Measurements from ENCODE around the gene DHX35. TPM values are rescaled to one million over a fixed set of nuclear protein-coding genes. Genes with fewer than 3 reads are reported as not detected.
"Not testable (repeated sequence)": the region's sequence is repeated elsewhere in the genome, so short reads cannot be mapped to it uniquely, and the experiment has no call there.

DHX35 gene
- total RNA-seq, 1 donor from 2014 or later: 6.2 TPM

DNA sequence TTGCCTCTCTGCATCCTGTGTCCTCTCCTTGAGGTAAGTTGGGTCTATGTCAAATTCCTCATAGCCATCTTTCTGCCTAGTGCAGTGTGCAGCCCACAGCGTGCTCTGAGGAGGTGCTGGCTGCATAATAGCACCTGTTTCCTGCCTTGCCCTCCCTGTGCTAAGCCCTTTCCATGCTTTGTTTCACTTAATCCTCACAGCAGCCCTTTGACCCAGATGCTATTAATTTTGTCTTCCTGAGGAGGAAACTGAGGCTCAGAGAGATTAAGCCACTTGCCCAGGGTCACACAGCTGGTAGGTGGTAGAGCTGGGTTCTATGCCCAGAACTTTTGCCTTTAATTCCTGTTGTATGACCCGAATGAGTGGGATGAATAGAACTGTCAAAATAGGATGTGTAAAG lies 22.5 kb upstream of the DHX35 start:
- ATAC-seq (no peak), DNase-seq (ENCODE audit: low spot score) (no peak)

DNA sequence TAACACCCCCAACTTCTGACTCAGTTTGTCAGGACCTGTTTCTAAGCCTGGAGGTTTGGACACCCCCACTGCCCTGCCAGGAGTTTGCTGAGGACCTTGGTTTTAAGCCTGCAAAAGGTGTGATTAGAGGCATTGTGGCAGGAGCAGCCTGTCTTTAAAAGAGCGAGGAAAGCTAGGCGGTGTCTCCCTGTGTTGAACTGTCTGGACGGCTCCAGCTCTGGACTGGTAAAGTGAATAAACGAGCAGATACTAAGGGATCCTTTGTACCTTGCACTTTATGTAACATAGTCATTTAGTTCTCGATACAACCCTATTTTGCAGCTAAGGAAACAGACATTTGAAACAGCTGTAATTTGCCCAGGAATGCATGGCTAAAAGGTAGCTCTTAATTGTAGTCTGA lies 21.5 kb upstream of the DHX35 start:
- no peak for DNase-seq (ENCODE audit: low spot score)
- ATAC-seq: peak; percentile 69

DNA sequence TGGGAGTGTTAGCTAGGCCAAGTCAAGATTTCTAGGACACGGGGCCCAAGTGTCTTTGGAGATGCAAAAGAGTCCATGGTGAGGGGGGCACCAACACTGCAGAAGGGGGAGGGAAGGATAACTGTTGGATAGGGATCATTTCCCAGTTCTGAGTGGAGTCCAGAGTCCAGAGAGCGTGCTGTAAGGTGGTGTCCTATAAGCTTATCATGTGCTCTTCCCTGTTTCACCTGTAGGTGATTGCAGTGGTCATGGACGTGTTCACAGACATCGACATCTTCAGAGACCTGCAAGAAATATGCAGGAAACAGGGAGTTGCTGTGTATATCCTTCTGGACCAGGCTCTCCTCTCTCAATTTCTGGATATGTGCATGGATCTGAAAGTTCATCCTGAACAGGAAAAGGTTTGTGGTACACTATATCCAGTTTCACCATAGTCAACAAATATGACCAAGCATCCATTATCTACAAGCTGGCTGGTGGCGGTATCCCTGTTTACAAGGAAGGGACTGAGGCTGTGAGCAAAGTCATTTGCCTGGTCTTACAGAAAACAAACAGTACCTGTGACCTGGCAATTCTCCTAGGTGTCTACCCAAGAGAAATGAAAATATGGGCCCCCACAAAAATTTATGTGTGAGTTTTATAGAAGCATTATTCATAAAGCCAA lies 20.3 kb upstream of the DHX35 start:
- ATAC-seq: no peak
- no peak for DNase-seq (ENCODE audit: low spot score)

DNA sequence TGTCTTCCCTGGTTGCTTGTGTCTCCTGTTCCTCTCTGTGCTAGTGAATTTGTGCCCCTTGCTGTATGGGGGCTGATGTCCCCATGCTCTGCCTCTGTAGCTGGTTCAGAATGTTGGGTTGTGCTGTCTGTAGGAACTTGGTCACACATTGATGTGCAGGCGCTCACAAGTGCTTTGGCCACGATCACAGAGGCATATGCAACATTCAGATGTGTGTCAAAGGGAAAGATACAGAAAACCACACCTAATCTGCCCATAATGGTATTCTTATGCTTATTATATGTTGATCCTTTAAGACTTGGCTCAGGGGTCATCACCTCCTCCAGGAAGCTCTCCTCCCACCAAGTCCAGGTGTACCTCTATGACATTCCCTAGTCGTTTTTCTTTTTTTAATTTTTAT lies 17.1 kb upstream of the DHX35 start:
- DNase-seq (ENCODE audit: low spot score) (no peak), ATAC-seq (no peak)

DNA sequence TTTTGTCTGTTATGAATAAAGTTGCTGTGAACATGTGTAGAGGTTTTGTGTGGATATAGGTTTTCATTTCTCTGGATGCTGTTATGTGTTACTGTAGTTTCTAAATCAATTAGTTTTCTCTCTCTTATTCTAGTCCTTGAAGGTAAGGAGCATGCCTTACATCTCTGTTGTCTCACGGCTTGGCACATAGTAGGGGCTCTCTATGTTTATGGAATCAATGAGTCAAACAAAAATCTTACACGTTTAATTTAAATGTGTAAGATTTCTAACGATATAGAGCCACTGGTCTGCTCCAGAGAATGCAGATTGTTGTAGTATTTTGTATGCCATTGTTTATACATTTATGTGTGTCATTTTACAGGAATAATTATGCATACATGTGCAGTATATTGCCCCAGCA lies 15.3 kb upstream of the DHX35 start:
- DNase-seq (ENCODE audit: low spot score): no peak
- no peak for ATAC-seq

DNA sequence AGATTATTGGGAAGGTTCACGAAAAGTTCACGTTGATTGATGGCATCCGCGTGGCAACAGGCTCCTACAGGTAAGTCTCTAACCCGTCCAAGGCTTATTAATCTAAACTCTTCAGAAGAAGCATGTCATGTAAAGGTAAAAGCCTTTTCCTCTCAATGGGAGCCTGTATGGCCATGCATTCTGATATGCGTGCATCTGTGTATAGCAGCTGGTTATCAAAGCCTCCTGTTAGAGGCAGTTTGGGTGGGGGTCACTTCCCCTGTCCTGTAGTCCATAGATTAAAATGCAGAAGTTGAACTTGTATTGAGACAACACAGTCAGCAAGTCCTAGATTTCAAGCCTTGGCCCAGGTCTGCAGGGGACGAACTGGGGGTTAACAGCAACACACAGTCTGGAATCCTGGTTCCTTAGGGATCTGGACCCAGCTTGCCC lies 14.2 kb upstream of the DHX35 start:
- no peak for DNase-seq (ENCODE audit: low spot score)
- ATAC-seq: no peak

DNA sequence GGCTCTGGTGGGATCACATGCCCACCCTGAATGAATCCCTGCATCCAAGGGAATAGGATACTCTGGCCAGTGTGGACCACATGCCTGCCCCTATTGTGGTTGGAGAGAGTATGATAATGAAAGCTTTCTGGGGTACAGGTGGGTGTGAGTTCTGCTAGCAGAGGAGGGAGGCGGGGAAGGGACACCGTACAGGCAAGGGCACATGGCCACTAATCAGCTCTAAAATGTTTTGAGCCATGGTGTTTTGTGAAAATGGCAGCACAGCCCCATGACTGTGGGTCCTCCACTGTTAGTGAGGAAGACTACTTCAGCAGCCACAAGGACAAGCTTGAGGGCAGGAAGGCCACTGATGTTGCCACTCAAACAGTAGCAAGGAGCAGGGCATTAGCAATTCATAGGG lies 11.9 kb upstream of the DHX35 start:
- ATAC-seq (no peak), DNase-seq (ENCODE audit: low spot score) (no peak)

DNA sequence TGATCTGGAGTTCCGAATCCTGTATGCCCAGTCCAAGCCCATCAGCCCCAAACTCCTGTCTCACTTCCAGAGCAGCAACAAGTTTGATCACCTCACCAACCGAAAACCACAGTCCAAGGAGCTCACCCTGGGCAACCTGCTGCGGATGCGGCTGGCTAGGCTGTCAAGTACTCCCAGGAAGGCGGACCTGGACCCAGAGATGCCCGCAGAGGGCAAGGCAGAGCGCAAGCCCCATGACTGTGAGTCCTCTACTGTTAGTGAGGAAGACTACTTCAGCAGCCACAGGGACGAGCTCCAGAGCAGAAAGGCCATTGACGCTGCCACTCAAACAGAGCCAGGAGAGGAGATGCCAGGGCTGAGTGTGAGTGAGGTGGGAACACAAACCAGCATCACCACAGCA lies 10.5 kb upstream of the DHX35 start:
- ATAC-seq (no peak), DNase-seq (ENCODE audit: low spot score) (no peak)

DNA sequence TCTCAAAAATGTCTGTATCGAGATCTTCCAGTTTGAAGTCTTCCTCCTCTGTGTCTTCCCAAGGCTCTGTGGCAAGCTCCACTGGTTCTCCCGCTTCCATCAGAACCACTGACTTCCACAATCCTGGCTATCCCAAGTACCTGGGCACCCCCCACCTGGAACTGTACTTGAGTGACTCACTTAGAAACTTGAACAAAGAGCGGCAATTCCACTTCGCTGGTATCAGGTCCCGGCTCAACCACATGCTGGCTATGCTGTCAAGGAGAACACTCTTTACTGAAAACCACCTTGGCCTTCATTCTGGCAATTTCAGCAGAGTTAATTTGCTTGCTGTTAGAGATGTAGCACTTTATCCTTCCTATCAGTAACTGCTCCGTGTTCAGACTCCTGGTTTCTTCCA lies 10.0 kb upstream of the DHX35 start:
- ATAC-seq: no peak
- no peak for DNase-seq (ENCODE audit: low spot score)

DNA sequence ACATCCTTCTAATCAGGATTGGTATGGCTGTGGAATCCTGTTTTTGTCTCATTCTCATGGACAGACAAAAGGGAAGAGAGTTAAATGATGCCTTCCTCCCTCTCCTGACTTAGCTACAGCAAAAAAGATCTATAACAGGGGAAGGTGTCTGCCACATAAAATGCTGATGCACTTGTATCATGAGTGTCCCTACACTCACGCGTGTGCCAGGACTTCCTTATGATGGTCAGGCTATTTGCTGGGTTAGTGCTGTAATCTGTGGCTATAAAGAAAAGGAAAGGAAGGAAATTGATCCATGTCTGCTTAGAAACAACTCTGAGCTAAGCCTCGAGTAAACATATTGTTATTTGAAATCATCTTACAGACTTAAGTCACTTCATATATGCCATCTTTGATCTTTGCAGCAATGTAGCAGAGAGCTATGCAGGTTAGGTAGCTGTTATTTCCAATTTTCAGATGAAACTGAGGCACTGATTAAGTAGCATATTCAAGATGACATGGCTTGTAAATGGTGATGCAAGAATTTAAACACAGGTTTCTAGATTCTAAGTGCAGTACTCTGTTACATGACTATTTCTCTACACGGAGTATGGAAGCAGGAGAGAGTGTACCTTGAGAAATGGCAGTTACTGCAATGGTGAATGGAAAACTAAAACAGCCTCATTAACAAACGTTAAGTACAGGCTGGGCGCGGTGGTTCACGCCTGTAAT lies 8.4 kb upstream of the DHX35 start:
- DNase-seq (ENCODE audit: low spot score): no peak
- peak; percentile 24 for ATAC-seq

DNA sequence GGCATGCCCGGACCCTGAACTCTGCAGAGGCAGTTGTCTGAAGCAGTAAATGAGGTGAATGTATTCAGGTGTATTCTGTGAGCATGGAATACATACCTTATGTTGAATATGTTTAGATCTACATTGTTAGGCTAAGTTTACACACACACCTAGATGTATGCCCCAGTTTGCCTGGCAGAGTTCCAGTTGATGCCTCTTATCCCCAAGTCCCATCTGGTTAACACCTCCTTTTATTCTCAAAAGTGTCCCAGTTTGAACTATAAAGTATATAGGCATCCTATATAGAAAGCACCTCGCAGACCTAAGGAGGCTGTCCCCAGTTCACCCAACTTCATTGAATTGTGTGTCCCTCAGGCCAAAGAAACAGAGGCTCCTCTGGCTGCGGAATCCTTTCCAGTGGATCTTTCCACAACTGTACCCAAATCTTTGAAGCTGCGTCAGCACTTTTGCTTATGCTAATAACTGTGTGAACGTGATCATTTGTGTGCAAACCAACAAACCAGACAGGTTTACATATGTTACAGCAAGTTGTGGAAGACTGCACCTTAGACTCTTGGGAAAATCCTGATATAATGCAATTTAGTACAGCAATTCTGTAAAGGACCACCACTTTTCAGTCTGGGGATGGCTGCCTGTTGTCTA lies 4.8 kb upstream of the DHX35 start:
- no peak for ATAC-seq
- no peak for DNase-seq (ENCODE audit: low spot score)

DNA sequence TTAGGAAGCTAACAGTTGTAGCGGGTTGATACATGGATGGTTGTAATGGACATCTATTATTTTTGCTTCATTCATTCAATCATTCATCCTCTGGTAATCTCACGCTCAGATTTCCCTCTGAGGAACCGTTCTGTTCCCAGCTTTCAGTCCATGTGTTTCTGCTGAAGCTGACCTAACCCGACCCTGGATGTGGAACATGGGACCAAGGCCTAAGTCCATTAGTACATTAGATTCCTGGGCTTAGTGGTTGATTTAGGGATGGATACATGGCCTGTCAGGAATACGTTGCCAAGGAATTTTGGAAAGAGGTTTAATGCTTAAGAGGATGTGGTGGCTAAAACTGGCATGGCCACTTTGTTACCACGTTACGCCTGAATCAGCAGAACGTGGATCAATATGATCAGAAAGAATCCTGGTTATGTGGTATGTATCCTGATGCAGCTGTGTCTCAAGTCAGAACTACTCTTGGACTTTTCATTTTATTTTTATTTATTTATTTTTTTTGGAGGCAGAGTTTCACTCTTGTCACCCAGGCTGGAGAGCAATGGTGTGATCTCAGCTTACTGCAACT lies 4.1 kb upstream of the DHX35 start:
- ATAC-seq (no peak), DNase-seq (ENCODE audit: low spot score) (no peak)

DNA sequence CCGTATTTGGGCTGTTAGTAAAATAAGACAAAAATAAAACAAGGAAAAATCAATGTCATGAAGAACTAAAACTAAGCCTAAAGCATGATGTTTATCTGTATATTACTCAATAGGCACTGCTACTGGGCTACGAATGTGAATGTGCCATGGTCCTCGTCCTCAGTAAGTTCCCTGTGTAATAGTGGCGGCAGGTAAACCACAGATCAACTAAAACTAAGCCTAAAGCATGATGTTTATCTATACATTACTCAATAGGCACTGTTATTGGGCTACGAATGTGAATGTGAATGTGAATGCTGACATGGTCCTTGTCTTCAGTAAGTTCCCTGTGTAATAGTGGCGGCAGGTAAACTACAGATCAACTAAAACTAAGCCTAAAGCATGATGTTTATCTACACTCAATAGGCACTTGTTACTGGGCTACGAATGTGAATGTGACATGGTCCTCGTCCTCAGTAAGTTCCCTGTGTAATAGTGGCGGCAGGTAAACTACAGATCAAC lies 1.9 kb upstream of the DHX35 start:
- ATAC-seq; DNase-seq (ENCODE audit: low spot score): not testable (repeated sequence)

DNA sequence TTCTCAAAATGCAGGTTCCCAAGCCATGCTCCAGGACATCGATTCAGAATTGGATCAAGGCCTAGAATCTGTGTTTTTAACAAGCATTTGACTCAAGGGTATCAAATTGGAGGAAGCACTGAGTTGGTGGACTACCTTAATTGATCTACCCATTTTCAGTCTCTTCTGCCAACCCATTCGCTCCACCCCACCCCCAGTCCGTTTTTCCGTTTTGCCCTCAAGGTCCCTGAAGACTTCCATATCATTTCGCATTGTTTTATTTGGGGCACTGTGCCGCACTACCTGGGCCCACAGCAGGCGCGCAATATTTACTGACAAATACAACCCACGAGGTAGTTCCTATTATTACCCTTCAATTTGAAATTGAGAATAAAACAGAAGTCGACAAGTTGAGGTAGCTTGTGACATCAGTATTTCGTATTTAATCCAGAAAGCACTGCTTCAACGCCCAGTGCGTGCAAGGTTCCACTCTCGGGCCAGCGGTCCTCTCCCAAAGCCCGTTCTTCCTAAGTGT lies 557 bp upstream of the DHX35 start:
- DNase-seq (ENCODE audit: low spot score): no peak
- ATAC-seq: no peak

DNA sequence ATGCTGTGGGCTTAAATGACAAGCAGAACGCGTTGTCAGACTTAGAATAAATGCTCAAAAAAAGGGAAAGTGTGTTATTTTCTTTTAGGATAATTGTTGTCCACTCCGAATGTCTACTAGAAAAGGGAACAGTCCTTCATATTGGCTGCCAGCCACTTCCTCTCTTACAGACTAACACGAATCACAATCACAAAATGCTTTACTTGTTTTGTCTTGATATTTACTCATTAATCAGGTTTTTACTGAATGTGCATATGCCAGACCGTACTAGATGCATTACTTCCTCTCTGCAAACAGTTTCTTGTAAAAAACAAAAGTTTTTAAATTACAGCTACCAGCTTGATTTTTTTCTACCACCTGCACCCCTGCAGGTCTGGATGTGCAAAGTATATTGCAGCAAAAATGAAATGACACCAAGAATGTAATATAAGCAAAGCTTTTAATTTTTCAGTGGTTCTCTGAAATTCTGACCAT lies 821 bp downstream of the DHX35 start:
- ATAC-seq (no peak), DNase-seq (ENCODE audit: low spot score) (no peak)

DNA sequence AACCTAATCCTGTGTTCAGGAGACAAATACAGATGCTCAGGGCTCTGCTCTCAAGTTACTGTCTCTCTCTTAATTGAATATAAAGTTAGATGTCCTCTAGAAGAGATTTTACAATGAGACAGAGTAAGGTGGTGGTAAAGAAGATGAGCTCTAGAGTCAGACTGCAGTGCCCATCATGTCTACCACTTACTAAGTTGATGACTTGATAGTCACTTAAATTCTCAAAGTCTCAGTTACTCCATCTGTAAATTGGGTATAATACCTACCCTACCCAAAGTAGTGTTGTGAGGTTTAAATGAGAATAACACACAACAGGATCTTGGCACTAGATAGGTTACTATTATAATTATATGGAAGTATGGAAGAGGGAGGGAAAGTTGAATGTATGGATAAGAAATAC lies 1.6 kb downstream of the DHX35 start:
- ATAC-seq (no peak), DNase-seq (ENCODE audit: low spot score) (no peak)

DNA sequence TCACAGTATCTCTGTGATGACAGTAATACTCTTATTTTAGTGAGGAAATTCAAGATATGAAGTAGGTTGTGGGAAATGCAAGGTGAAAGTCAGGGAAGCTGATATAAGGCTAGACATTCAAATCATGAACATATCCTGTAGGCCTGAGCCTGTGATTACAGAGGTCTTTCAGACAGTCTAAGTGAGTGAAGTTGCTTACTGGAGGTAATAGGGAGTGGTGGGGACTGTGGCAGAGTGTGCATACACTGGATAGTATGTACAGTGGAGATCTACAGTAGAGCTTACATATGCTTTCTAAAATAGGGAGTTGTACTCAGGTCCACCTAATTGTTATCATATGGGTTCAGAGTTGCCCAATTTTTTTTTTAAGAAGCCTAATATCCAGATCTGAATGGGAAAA lies 3.1 kb downstream of the DHX35 start:
- no peak for ATAC-seq
- no peak for DNase-seq (ENCODE audit: low spot score)

DNA sequence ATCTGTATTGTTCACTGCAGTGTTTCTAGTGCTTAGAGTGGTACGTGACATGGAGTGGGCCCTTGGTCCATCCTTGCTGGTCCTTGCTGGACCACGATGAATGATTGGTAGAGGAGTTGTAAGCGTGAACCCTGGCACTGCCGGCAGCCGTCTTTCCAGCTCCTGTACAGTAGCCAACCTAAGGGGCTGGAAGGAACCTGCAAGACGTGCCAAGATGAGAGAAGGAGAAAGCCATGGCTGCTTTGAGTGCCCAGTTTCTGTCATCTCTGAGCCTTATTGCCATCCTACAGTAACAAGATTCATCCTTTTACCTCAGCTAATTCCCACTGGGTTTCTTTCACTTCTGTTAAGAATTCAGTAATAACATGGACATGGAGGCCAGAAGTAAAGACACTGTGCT lies 5.9 kb downstream of the DHX35 start:
- no peak for DNase-seq (ENCODE audit: low spot score)
- ATAC-seq: no peak

DNA sequence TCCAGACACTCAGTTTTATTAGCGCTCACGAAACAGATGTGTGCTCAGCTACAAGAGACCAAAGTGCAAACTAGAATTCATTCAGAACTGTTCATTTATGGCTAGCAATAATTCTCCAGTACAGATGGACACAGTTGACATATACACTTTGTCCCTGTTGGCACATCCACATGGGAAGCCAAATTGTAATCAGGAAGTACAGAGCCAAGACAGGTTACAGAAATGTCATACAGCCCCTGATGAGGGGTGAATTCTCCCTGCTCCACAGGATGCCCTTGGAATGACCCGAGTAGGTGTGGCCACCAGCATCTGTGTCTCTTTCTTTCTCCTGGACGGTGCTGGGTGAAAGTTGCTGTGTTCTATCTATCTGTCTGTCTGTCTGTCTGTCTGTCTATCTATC lies 7.6 kb downstream of the DHX35 start:
- ATAC-seq: peak; percentile 41
- no peak for DNase-seq (ENCODE audit: low spot score)

DNA sequence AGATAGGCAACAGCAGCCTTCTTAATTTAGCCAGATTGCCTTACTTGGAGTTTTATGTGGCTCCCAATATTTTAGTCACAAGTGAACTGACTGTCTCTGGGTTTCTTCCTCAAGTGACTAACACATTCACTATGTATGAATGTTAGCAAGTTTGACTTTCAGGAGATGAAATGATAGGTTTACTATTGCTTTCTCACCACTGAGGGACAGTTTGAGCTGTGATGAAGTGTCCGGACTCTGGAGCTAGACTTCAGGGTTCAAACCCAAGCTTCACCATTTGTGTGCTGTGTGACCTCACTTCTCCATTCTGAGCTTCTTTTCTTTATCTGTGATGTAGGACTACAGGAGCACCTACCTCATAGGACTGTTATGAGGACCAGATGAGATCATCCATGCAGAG lies 8.2 kb downstream of the DHX35 start:
- ATAC-seq (no peak), DNase-seq (ENCODE audit: low spot score) (no peak)

DNA sequence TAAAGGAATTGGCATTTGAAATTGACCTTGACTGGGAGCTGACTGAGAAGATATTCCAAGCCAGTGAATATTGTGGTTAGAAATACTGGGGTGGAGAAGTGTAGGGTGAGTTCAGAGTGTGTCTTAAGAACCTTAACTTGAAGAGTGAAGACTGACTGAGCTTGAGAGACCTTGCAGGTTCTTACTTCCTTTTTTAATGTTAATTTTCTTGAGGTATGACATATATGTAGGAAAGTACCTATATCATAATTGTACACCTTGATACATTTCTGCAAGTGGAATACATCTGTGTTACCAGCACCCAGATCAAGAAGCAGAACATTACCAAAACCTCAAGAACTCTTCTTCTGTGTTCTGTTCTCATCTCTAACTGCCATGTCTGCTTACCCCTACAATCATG lies 11.0 kb downstream of the DHX35 start:
- DNase-seq (ENCODE audit: low spot score): no peak
- ATAC-seq: no peak

DNA sequence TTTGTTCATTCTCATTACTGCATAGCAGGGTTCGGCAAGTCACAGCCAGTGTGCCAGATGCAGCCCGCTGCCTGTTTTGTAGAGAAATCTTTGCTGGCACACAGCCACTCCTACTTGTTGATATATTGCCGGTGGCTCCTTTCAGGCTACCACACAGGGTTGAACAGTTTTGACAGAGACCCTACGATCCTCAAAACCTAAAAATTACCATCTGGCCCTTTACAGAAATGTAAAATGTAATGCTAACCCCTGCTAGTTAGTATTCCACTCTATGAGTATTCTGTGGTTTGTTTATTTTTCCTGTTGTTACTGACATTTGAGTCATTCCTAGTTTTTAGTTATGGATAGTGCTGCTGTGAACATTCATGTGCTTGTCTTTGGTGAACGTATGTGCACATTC lies 11.5 kb downstream of the DHX35 start:
- DNase-seq (ENCODE audit: low spot score): no peak
- ATAC-seq: peak; percentile 83

All from left lobe of liver (tissue), 2 donors.